HG03520 (cell line): Measurements from ENCODE around the gene CYP21A2.

Experiments
- ATAC-seq: cut with Tn5 transposase; IDR thresholded peaks from one replicate; pipeline ENCODE4 v1.9.1; 2021; ENCODE audit warnings: mild to moderate bottlenecking, moderate library complexity; ENCODE audit not compliant: unreplicated experiment

Gene CYP21A2

GRCh38 chr6:32081168-32081990 is 43.2 kb downstream of the CYP21A2 start:
- ATAC-seq: no peak

DNA sequence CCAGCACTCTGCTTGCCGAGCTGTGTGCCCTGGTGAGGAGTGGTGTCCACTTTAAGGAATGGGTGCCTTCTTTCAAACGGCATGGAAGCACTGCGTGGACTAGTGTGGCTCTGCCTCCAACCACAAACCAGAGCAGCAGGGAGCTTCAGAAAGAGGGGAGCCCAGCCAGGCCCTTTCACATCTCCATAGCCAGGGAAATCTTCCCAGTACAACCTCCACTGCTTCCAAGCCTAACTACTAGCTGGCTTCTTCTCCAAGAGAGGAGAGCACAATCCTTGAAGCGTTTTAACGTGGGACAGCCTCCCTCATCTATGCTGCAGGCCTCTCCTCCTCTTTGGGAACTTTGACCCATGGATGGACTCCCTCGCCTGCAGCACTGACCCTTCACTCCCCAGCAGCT is 44.3 kb downstream of the CYP21A2 start:
- ATAC-seq: no peak

GRCh38 chr6:32082935-32083334 is 44.7 kb downstream of the CYP21A2 start:
- no peak for ATAC-seq

DNA sequence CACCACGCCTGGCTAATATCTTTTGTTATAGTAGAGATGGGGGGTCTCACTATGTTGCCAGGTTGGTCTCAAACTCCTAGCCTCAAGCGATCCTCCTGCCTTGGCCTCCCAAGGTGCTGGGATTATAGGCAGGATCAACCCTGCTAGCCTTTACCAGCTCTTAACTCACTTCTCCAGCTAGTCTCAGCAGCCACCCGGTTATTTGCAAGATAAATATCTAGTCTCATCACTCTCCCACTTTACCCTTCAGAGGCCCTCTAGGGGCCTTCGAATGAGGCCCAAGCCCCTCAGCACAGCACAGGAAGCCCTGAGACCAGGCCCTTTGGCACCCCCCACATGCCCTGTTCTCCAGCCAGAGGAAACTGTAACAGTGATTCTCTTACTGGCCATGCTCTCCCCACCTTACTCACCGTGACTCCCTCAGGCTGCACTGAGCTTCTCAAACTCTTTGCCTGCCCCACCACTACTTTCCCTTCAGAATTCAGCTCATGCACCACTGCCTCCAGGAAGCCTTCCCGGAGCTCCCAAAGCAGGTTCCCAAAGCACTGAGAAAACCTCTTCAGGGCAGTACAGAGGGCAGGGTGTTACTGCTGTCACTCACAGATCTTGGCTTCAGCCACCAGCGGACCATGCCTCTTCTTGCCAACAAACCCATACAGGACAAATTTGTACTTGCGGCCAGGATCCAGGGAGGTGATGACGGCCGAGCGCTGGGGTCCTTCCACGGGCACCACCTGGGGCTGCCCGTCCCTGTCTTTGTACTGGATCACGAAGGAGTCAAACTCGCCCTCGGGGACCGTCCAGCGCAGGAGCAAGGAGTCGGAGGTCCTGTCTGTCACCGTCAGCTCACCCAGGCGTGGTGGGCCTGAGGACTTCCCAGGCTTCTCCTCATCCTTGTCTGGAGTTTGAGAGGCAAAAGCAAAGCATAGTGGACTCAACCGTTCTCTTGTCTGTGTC is 45.9 kb downstream of the CYP21A2 start:
- no peak for ATAC-seq

DNA sequence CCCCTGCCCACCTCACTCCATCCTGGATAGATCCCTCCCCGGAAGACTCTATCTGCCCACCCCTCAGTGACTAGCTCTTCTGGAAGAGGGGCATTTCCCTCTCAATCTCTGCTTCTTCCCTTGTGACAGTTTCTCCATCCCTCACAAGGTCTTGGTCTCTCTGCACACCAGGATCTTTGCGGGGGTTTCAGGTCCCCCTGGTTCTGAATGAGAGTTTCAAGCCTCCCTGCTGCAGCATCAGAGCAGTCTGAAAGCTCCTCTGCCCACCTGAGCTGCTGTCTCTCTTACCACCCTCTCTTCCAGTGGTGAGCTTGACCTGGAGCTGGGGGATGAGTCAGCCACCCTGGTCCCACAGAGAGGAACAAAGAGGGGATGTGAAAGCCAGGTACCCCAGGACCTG is 46.6 kb downstream of the CYP21A2 start:
- ATAC-seq: no peak

DNA sequence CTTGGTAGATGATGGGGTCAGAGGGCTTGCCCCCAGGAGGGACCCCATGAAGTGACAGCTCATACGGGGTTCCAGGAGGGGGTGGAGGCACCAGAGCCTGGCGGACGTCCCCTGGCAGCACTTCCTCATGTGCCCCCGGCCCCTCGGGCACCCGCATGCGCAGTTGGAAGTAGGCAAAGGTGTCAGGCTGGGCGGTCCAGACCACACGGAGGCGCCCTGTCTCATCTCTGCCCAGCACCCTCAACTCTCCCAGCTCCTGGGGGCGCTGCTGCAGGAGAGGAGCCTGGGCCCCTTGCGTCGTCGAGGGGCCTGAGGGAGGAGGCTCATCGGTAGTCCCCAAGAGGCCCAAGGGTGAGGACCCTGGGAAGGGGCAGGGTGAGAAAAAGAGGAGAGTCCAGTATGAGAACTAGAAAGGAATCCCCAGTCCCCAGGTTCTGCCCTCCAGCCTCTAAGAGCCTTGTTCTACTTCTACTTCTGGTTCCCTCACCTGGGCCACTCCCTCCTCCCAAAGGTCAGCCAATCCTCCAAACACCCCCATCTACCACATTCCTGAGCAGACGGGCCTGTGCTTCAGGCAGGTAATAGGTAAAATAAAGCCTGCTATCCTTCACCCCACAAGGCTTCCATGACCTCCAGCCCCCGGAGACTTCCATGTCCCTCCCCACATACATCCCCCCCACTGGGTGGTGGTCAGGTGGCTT is 47.7 kb downstream of the CYP21A2 start:
- no peak for ATAC-seq

DNA sequence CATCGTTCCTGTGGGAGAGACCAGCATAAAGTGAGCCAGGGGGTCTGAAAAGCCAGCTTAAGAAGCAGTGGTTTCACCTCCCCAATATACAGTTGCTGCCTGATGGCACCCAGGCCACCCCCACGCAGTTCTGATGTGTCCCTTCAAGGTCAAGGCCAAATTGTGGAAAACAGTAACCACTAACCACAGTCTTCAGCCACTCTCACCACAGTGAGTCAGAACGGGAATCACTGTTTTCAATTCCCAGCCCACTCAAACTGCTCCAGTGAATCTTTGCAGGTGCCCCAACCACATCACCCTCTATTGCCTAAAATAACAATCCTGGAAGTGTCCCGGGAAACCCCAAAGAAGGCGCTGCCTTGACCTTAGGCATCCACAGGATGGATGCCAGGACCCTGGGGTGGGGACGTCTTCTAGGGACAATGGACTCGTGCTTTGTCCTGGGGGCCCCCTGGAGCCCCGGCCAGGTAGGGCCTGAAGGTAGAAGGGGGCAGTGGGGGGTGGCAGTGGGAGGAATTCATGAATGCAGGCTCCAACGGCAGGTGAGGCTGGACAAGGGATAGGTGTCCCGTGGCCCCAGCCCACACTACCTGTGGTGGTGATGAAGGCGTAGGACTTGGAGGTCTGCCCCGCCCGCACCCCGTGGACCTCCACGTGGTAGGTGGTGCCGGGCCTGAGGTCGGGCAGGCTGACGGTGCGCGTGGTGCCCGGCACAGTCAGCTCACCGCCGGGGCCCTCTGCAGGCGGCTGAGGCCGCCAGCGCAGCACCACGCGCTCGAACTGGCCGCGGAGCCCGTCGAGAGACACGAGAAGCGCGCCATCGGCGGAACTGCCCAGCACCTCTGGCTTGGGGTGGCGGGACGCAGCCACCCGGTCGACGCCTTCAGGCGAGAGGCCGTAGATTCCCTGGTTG is 48.7 kb downstream of the CYP21A2 start:
- ATAC-seq: no peak

- ATAC-seq: no peak
Observed at GRCh38 chr6:32087574-32088486, 49.6 kb downstream of the CYP21A2 start.

DNA sequence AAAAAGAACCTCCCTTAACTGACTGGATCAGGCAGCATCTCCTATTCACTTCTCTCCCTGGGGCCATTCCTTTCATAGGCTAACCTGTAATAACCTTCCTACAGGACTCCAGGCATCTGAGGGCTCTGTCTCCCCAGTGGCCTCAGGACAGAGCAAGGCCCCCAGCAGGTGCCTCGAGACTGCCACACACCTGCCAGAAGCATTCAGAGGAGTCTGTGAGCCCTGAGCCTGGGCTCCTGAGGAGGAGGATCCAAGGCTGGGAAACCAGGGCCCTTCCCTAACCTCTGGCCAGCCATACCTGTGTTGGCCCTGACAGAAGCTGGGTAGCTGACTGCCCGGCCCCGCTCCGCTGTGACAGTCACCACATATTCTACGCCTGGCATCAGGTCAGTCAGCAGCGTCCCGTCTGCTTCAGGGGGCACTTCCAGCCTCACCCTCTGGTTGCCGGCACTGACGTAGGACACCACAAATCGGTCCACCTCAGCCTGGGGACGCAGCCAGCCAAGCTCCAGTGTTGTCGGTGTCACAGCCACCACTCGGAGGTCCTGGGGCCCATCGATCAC is 50.4 kb downstream of the CYP21A2 start:
- ATAC-seq: no peak

- no peak for ATAC-seq
Observed at GRCh38 chr6:32089082-32089828, 51.0 kb downstream of the CYP21A2 start.
